K562 (cell line): ENCODE results near the gene NEK4. TPM values are rescaled to one million over a fixed set of nuclear protein-coding genes. Genes with fewer than 3 reads are reported as not detected.

Experiments used
- ATAC-seq: fragments of 200-7000 bp; cut with Tn5 transposase; 3 replicates; pipeline ENCODE4 v1.9.1; 2020; ENCODE audit warnings: moderate library complexity
- BruUV-seq: library from RNA; stranded (reverse); fragments of 400-500 nt; replicated peaks from 2 replicates; lab custom pipeline; 2021; lab: Mats Ljungman, UMichigan
- CTCF ChIA-PET: fragments of 300-600 bp; formaldehyde crosslinking; extraction: SDS; loops from one replicate; lab custom pipeline; 2021; ENCODE audit warnings: low intra/inter-chr PET ratio; lab: Yijun Ruan, JAX
- POLR2A ChIA-PET: fragments of 300-600, 350-650 bp; sonication (Branson Sonifier 250); formaldehyde crosslinking; extraction: SDS; loops from one replicate; lab custom pipeline; 2021; ENCODE audit warnings: antibody characterized with exemption, inconsistent platforms; lab: Yijun Ruan, JAX
- DNase-seq, 4 experiments: peaks; one replicate each; pipeline versions ENCODE4 v3.0.0 to v3.0.0-alpha.2; 2011 to 2018; ENCODE audit warnings: low spot score in 3 of 4, mixed read lengths in 3 of 4; ENCODE audit errors: extremely low read depth in 1 of 4
- FAIRE-seq: peaks from 2 replicates; lab custom pipeline; 2011; peaks lifted over from hg19 to GRCh38; lab: Jason Lieb, UNC
- H2AFZ ChIP-seq: 2 replicates; pipeline ENCODE4 v1.6.0; 2011; ENCODE audit warnings: low read depth, low read length, control low read depth, inconsistent platforms
- H3K27ac ChIP-seq: fragments of 200-600 bp; 3 replicates; pipeline ENCODE4 v1.8.0; 2011; ENCODE audit warnings: low read depth, mild to moderate bottlenecking, control low read depth, inconsistent platforms, low read length, moderate library complexity, mixed read lengths; ENCODE audit errors: extremely low read depth
- H3K27me3 ChIP-seq, 2 experiments: fragments of 300-600 bp in 1 of 2; 2 replicates in 1 of 2; 3 replicates in 1 of 2; pipeline versions ENCODE4 v1.6.0 to v1.8.0; 2011; ENCODE audit warnings: inconsistent platforms in 2 of 2, low read length in 2 of 2, mild to moderate bottlenecking in 1 of 2, mixed read lengths in 1 of 2, moderate library complexity in 1 of 2; ENCODE audit not compliant: control insufficient read depth in 2 of 2, insufficient read depth in 2 of 2
- H3K36me3 ChIP-seq: fragments of 300-600 bp; 3 replicates; pipeline ENCODE4 v1.8.0; 2011; ENCODE audit warnings: mild to moderate bottlenecking, low read length, inconsistent platforms; ENCODE audit not compliant: control insufficient read depth, insufficient read depth
- H3K4me1 ChIP-seq, 2 experiments: fragments of 200-600 bp in 1 of 2; replicated peaks in 1 of 2; 2 replicates in 1 of 2; 3 replicates in 1 of 2; pipeline versions ENCODE4 v1.5.1 to v1.8.0; 2011; ENCODE audit warnings: inconsistent platforms in 2 of 2, low read length in 2 of 2, mild to moderate bottlenecking in 1 of 2, mixed read lengths in 1 of 2, moderate library complexity in 1 of 2; ENCODE audit not compliant: control insufficient read depth in 2 of 2, insufficient read depth in 2 of 2
- H3K4me2 ChIP-seq: 2 replicates; pipeline ENCODE4 v1.6.1; 2011; ENCODE audit warnings: low read length, control low read depth, inconsistent platforms, mixed read lengths; ENCODE audit not compliant: insufficient read depth
- H3K4me3 ChIP-seq: fragments of 200-600 bp; sonication (generic), shearing (Covaris generic); 2 replicates; pipeline ENCODE4 v1.5.1; 2016; ENCODE audit warnings: control low read depth, inconsistent platforms
- H3K79me2 ChIP-seq: fragments of 200-600 bp; 3 replicates; pipeline ENCODE4 v1.8.0; 2011; ENCODE audit warnings: low read length, inconsistent platforms; ENCODE audit not compliant: control insufficient read depth, insufficient read depth
- H3K9ac ChIP-seq, 2 experiments: 2 replicates each; pipeline versions ENCODE4 v1.6.0 to v1.6.1; 2011; ENCODE audit warnings: low read depth in 2 of 2, low read length in 2 of 2, control low read depth in 1 of 2, inconsistent platforms in 1 of 2, mild to moderate bottlenecking in 1 of 2, mixed read lengths in 1 of 2; ENCODE audit not compliant: insufficient read depth in 1 of 2
- H3K9me1 ChIP-seq: one replicate; pipeline ENCODE4 v1.6.0; 2011; ENCODE audit warnings: inconsistent platforms, mild to moderate bottlenecking, low read length, moderate library complexity; ENCODE audit not compliant: control insufficient read depth, insufficient read depth
- H3K9me3 ChIP-seq: replicated peaks from 2 replicates; pipeline ENCODE4 v1.5.1; 2011; ENCODE audit warnings: low read depth, low read length, inconsistent platforms; ENCODE audit not compliant: control insufficient read depth, insufficient read depth
- H4K20me1 ChIP-seq: replicated peaks from 2 replicates; pipeline ENCODE4 v1.6.1; 2011; ENCODE audit warnings: low read length, inconsistent platforms, mixed read lengths; ENCODE audit not compliant: control insufficient read depth, insufficient read depth
- BCLAF1 ChIP-seq, 2 experiments: fragments of 450-650 bp in 1 of 2; IDR thresholded peaks; 2 replicates each; pipeline ENCODE4 v1.6.1; 2011 to 2017; ENCODE audit warnings: low read depth in 2 of 2, antibody characterized with exemption in 1 of 2, borderline replicate concordance in 1 of 2, low read length in 1 of 2, mild to moderate bottlenecking in 1 of 2, mixed read lengths in 1 of 2; ENCODE audit not compliant: control insufficient read depth in 1 of 2
- CGGBP1 ChIP-seq: fragments of 250-450 bp; sonication (Bioruptor Pico); IDR thresholded peaks from 2 replicates; pipeline ENCODE4 v1.9.0; 2021; ENCODE audit warnings: mild to moderate bottlenecking
- CTCFL ChIP-seq: IDR thresholded peaks from 2 replicates; pipeline ENCODE4 v1.6.1; 2011; ENCODE audit warnings: borderline replicate concordance, low read depth, mild to moderate bottlenecking, moderate library complexity, low read length; ENCODE audit not compliant: insufficient read depth, poor library complexity, severe bottlenecking
- EGR1 ChIP-seq: fragments of 450-650 bp; conservative IDR thresholded peaks from 2 replicates; pipeline ENCODE4 v1.6.1; 2017; ENCODE audit warnings: mild to moderate bottlenecking
- KLF13 ChIP-seq: fragments of 450-650 bp; IDR thresholded peaks from 2 replicates; pipeline ENCODE4 v1.6.1; 2016; ENCODE audit warnings: missing genetic modification characterization, low read depth, mild to moderate bottlenecking, missing compliant biosample characterization, moderate library complexity, borderline replicate concordance
- SREBF2 ChIP-seq: sonication (generic); formaldehyde crosslinking; IDR thresholded peaks from 2 replicates; pipeline ENCODE4 v1.4.0; 2020; ENCODE audit warnings: mild to moderate bottlenecking, missing genetic modification reagents
- TFAP4 ChIP-seq: sonication (generic); formaldehyde crosslinking; IDR thresholded peaks from 2 replicates; pipeline ENCODE4 v1.8.0; 2022; ENCODE audit warnings: missing genetic modification reagents, mild to moderate bottlenecking, moderate library complexity, borderline replicate concordance
- ZNF239 ChIP-seq: fragments of 250-450 bp; sonication (Bioruptor Pico); IDR thresholded peaks from 2 replicates; pipeline ENCODE4 v1.4.0; 2020; ENCODE audit warnings: mild to moderate bottlenecking
- ZNF274 ChIP-seq: IDR thresholded peaks from 2 replicates; pipeline ENCODE4 v1.6.1; 2011; ENCODE audit warnings: low read depth, mild to moderate bottlenecking, low read length, moderate library complexity, borderline replicate concordance
- ZNF507 ChIP-seq: conservative IDR thresholded peaks from 2 replicates; pipeline ENCODE4 v1.6.1; 2017; ENCODE audit warnings: missing genetic modification characterization, missing compliant biosample characterization
- WGBS: fragments of 100-300 bp; shearing (Covaris generic); methylation state at CpG from one replicate; pipeline ENCODE4 v1.1.6; 2016; ENCODE audit warnings: low coverage, mixed read lengths; ENCODE audit not compliant: insufficient coverage; ENCODE audit errors: missing lambda C conversion rate; 5-methylcytosine and 5-hydroxymethylcytosine counted together
- in situ Hi-C: fragments of 300-500 bp; cut with MboI; formaldehyde crosslinking; loops from 4 replicates; pipeline ENCODE4 v1.15.0; 2018; ENCODE audit warnings: inconsistent platforms, mixed read lengths
- intact Hi-C: fragments of 100-400 bp; cut with micrococcal nuclease; formaldehyde crosslinking; loops from 2 replicates; pipeline ENCODE4 v1.14.2; 2022
- polyA plus RNA-seq, 8 experiments: library from polyadenylated mRNA; depleted of rRNA in 4 of 8; stranded (reverse) in 5 of 8; unstranded in 3 of 8; fragments of >200 nt; fragmentation: Nextera tagmentation in 2 of 8; fragmentation: Illumina TruSeq in 1 of 8; extraction: Ambion mirVana in 2 of 8; extraction: Trizol in 1 of 8; gene quantifications; 2 replicates each; pipeline versions ENCODE4 v1.2.1 to v1.2.3, GENCODE V29; 2011 to 2014; ENCODE audit warnings: inconsistent platforms in 1 of 8, missing spikeins in 1 of 8
- total RNA-seq, 7 experiments: library from RNA; depleted of rRNA in 6 of 7; stranded (reverse); fragments of >200 nt in 6 of 7; fragmentation: Illumina TruSeq in 2 of 7; extraction: Trizol in 2 of 7; gene quantifications; 2 replicates each; pipeline versions ENCODE4 v1.2.1 to v1.2.3, GENCODE V29; 2011 to 2021; ENCODE audit warnings: low replicate concordance in 1 of 7

NEK4 gene
- total and polyA plus RNA-seq, 9 of the 15 experiments (the other 6 are each of a cell fraction or from before 2014, with no cell fraction given) = 5.8 to 23.1 (median 16.6) TPM

- TF ChIP-seq TFAP4 (CRISPR knock-in tag) = peak; percentile 64
- TF ChIP-seq CTCFL = peak; percentile 67
- TF ChIP-seq EGR1 = no peak
These were observed 28.3 kb upstream of the NEK4 start (continued) for GRCh38 chr3:52798978-52799476.

DNA sequence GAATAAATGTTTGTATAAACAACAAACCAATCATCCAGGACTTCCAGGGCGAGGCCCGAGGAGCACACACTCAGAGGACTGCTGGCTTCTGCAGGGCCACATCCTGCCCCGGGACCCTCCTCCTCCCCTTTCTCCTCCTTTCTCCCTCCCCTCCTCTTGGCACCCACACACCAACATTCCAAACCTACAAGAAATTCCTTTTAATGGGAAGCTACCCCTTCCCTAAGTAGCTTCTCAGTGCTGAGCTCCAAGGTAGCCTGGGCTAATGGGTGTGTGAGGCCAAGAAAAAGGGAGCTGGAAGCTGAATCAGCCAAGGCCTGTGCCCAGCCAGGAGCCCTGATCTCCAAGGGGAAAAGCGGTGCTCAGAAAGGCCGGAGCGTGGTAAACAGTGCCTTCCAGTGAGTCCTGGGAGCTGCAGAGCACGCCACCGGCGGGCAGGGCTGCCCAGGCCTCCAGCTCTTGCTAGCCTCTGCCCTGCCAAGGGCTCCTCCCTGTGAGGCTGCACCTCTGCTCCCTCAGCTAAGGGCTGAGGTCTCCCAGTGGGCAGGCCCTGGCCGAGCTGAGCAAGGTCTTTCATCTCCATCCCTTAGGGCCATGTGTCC is 27.7 kb upstream of the NEK4 start:
- Histone ChIP-seq H3K4me3 (no peak overlapping the region), H3K79me2 (no peaks in the 10 kb centered on the region), H3K4me2 (no peak overlapping the region), H3K36me3 (no peaks in the 10 kb centered on the region), H3K27me3 (peaks cover 0 to 10% of the 10 kb centered on the region in 2 experiments; a peak in 2 of 5 replicates), H3K9me3 (no peaks in the 10 kb centered on the region), H3K9me1 (no peaks in the 10 kb centered on the region), H3K4me1 (peaks cover 0 to 14% of the 10 kb centered on the region in 2 experiments; a peak in 2 of 5 replicates), H3K9ac (no peak overlapping the region; a peak in 1 of 4 replicates)
- ATAC-seq (no peak), DNase-seq (no peak)
- in situ Hi-C loops (no loop called here), intact Hi-C loops (no loop called here)
- no TSS peak for BruUV-seq
- POLR2A ChIA-PET = interaction anchor here (0.7 to 1.0 kb wide), 3 partner anchors 10 to 28 kb away, joined by 3 to 5 read pairs (median 5); partner anchors contain the start of gene NEK4
- TF ChIP-seq BCLAF1 (IDR thresholded peaks at IDR 0.05; ENCODE audit: borderline replicate concordance in 1 of 2, control insufficient read depth in 1 of 2, low read depth in 2 of 2, low read length in 1 of 2) (no peak), ZNF274 (no peak), KLF13 (tag) (no peak), ZNF507 (tag) (no peak), CGGBP1 (CRISPR knock-in tag) (no peak), SREBF2 (CRISPR knock-in tag) (no peak), ZNF239 (CRISPR knock-in tag) (no peak)
- TF ChIP-seq, all 486 proteins: peak for 0
- Histone ChIP-seq H2AFZ (peak overlapping the region; percentile 45; the same call in 1 of the 2 replicates), H3K27ac (no peak overlapping the region), H4K20me1 (no peaks in the 10 kb centered on the region)
- 27% methylated on average over 9 of the region's 10 CpGs for WGBS
- no peak for FAIRE-seq
- CTCF ChIA-PET = interaction anchor here (1.2 kb wide), 1 partner anchor 56 kb away, joined by 3 read pairs; no protein-coding TSS in a partner anchor
